ENCODE data around the gene TNF.

GRCh38 chr6:31614075-31614619, 38.8 kb downstream of the TNF start:
- no peak for TF ChIP-seq POLR2A (IDR thresholded peaks at IDR 0.05)
- TF ChIP-seq, protein P1, sequence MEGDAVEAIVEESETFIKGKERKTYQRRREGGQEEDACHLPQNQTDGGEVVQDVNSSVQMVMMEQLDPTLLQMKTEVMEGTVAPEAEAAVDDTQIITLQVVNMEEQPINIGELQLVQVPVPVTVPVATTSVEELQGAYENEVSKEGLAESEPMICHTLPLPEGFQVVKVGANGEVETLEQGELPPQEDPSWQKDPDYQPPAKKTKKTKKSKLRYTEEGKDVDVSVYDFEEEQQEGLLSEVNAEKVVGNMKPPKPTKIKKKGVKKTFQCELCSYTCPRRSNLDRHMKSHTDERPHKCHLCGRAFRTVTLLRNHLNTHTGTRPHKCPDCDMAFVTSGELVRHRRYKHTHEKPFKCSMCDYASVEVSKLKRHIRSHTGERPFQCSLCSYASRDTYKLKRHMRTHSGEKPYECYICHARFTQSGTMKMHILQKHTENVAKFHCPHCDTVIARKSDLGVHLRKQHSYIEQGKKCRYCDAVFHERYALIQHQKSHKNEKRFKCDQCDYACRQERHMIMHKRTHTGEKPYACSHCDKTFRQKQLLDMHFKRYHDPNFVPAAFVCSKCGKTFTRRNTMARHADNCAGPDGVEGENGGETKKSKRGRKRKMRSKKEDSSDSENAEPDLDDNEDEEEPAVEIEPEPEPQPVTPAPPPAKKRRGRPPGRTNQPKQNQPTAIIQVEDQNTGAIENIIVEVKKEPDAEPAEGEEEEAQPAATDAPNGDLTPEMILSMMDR (IDR thresholded peaks at IDR 0.05), result no peak

Data from Peyer's patch (tissue), 4 donors.